ENCODE results near the gene OCEL1.
A peak's percentile ranks its signal among the peaks of the same experiment; 100 is the strongest.
"Not testable (repeated sequence)": the region's sequence is repeated elsewhere in the genome, so short reads cannot be mapped to it uniquely, and the experiment has no call there.

Gene OCEL1

DNA sequence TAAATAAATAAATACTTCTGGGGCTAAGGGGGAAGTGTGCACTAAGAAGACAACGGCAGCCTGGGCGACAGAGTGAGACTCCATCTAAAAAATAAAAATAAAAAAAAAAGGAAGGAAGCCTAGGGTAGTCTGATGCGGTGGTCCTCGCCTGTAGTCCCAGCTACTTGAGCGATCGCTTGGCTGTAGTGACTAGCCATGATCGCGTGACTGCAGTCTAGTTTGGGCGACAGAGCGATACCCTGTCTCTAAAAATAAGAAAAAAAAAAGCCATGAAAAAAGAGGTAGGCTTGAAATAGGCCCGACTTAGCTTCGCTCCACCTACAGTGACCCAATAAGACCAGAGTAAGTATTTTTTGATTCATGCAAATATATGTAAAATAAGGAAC lies 40.6 kb downstream of the OCEL1 start:
- no peak for DNase-seq

DNA sequence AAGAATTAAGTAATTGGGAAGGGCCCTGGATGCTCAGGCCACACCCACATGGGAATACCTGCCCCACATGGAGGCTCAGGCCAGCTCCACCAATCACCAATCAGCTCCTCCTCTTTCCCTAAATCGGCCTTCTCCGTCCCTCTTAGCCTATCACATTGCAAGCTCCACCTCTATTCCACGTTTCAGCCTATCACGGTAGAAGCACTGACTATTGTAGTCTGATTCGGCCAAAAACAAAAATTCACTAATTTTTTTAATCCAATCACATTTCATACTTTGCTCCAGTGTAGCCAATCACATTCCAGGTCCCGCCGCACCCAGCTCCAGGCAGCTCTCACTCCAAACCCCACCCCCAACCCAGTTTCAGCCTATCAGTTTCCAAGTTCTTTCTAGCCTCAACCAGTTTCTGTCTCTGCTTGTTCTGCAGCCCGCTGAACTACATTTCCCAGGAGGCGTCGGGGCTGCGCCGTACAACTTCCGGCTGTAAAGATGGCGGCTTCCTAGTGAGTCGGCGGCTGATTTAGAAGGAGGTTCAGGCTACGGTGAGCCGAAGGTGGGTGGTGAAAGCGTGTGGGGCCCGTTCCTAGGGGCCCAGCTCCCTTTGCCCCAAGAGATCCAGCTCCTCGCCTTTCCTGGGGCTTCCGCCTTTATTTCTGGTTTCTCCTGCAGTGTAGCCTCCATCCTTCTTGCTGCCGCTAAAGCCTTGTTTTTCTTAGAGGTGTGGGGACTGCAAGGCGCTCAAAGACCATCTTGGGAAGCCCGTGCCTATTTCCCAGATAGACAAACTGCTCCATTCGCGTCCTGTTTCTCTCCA lies 41.2 kb downstream of the OCEL1 start, which contains the start of gene BABAM1:
Gene BABAM1, plus strand, starts transcription at position 469 of the 814 bp plus-strand sequence. CDS start 1,364 bp downstream, outside the sequence.
- peak; percentile 97 for DNase-seq

DNA sequence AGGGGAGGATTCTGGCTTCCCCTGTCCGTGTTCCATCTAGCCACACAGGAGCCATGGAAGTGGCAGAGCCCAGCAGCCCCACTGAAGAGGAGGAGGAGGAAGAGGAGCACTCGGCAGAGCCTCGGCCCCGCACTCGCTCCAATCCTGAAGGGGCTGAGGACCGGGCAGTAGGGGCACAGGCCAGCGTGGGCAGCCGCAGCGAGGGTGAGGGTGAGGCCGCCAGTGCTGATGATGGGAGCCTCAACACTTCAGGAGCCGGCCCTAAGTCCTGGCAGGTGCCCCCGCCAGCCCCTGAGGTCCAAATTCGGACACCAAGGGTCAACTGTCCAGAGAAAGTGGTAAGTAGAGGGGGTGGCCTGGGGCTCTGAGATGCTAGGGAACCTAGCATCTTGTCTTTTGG lies 42.7 kb downstream of the OCEL1 start:
- DNase-seq, result no peak

DNA sequence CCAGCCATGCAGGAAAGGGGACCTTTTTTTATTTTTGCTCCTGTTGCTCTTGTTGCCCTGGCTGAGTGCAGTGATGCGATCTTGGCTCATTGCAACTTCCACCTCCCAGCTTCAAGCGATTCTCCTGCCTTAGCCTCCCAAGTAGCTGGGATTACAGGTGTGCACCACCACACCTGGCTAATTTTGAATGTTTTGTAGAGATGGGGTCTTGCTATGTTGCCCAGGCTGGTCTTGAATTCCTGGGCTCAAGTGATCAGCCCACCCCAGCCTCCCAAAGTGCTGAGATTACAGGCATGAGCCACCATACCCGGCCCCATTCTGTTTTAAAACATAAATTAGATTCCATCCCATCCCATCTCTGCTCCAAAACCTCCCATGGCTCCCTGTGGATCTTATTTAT lies 48.9 kb downstream of the OCEL1 start:
- DNase-seq, result not testable (repeated sequence)

DNA sequence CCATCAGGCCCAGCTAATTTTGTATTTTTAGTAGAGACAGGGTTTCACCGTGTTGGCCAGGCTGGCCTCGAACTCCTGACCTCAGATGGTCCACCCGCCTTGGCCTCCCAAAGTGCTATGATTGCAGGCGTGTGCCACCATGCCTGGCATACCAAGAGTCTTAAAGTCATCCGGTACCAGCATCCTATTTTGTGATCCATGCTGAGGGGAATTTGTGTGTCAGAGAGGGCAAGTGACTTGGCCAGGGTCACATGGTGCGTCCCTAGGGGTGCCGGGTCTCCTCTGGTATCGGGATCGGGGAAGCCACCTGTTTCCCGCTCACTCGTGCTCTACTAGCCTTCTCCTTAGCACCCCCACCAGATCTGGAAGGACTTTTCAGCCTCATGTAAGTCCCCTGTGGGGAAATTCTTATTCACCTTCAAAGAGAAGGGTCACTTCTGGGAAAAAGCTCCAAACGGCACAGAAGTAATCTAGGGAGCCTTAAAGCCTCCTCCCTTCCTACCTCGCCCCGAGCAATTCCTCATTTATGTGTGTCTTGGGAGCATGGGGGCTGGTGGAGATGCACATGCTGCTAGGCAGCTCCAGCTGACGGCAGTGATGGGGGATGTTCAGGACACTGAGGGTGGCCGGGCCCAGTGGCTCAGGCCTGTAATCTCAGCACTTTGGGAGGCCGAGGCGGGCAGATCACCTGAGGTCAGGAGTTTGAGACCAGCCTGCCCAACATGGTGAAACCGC lies 49.6 kb downstream of the OCEL1 start:
- no peak for DNase-seq
